A549 (cell line): ENCODE measurements around the gene TAF4. TPM values are rescaled to one million over a fixed set of nuclear protein-coding genes. Genes with fewer than 3 reads are reported as not detected.

Source experiments
- ATAC-seq, 2 experiments: fragments of 200-7000 bp in 1 of 2; fragments of >200 bp in 1 of 2; cut with Nextera tagmentation in 1 of 2; cut with Tn5 transposase in 1 of 2; 3 replicates each; pipeline versions ENCODE4 v1.8.0 to v1.9.1; 2018 to 2020; ENCODE audit warnings: mild to moderate bottlenecking in 1 of 2, moderate library complexity in 1 of 2
- CTCF ChIA-PET: fragments of 300-600 bp; sonication (Branson Sonifier 250); formaldehyde crosslinking; extraction: SDS; loops from one replicate; lab custom pipeline; 2021; ENCODE audit warnings: antibody characterized with exemption, inconsistent platforms; lab: Yijun Ruan, JAX
- POLR2A ChIA-PET: fragments of 350-600 bp; formaldehyde crosslinking; extraction: SDS; loops from one replicate; lab custom pipeline; 2021; ENCODE audit warnings: antibody characterized with exemption, inconsistent platforms; lab: Yijun Ruan, JAX
- DNase-seq, 2 experiments: peaks; one replicate each; pipeline versions ENCODE4 v3.0.0 to v3.0.0-alpha.2; 2011 to 2016; ENCODE audit warnings: low read depth in 1 of 2, low spot score in 1 of 2
- FAIRE-seq: peaks from 2 replicates; lab custom pipeline; 2011; peaks lifted over from hg19 to GRCh38; lab: Jason Lieb, UNC
- H3K27ac ChIP-seq, 2 experiments: fragments of >200 bp; sonication (Bioruptor Twin); formaldehyde crosslinking; 3 replicates each; pipeline ENCODE4 v1.5.1; 2016 to 2017
- H3K4me1 ChIP-seq: fragments of >200 bp; sonication (Bioruptor Twin); formaldehyde crosslinking; 3 replicates; pipeline ENCODE4 v1.6.1; 2016
- H3K4me2 ChIP-seq: fragments of >200 bp; sonication (Bioruptor Twin); formaldehyde crosslinking; 3 replicates; pipeline ENCODE4 v1.6.1; 2016
- H3K4me3 ChIP-seq: fragments of >200 bp; sonication (Bioruptor Twin); formaldehyde crosslinking; 3 replicates; pipeline ENCODE4 v1.5.1; 2016
- H3K9me3 ChIP-seq: fragments of >200 bp; sonication (Bioruptor Twin); formaldehyde crosslinking; 3 replicates; pipeline ENCODE4 v1.6.1; 2016
- ATOH8 ChIP-seq: fragments of 250-450 bp; sonication (Bioruptor Pico); IDR thresholded peaks from 2 replicates; pipeline ENCODE4 v1.5.0; 2020; ENCODE audit warnings: low read depth, mild to moderate bottlenecking, moderate library complexity
- BCL3 ChIP-seq: fragments of >200 bp; sonication (Bioruptor Twin); formaldehyde crosslinking; IDR thresholded peaks from 3 replicates; pipeline ENCODE4 v1.6.1; 2016
- BHLHE40 ChIP-seq: IDR thresholded peaks from 2 replicates; pipeline ENCODE4 v1.6.1; 2012; ENCODE audit warnings: low read depth, low read length, inconsistent platforms
- EP300 ChIP-seq, 2 experiments: fragments of >200 bp; sonication (Bioruptor Twin); formaldehyde crosslinking; IDR thresholded peaks; 2 replicates in 1 of 2; 3 replicates in 1 of 2; pipeline ENCODE4 v1.6.1; 2016 to 2017
- FOXS1 ChIP-seq: fragments of 250-450 bp; sonication (Bioruptor Pico); IDR thresholded peaks from 2 replicates; pipeline ENCODE4 v1.5.0; 2020; ENCODE audit warnings: mild to moderate bottlenecking, moderate library complexity
- HEYL ChIP-seq: fragments of 250-450 bp; sonication (Bioruptor Pico); IDR thresholded peaks from 2 replicates; pipeline ENCODE4 v1.8.0; 2021; ENCODE audit warnings: mild to moderate bottlenecking, moderate library complexity
- HMGXB4 ChIP-seq: fragments of 250-450 bp; sonication (Bioruptor Pico); IDR thresholded peaks from 2 replicates; pipeline ENCODE4 v1.5.0; 2021; ENCODE audit warnings: mild to moderate bottlenecking, moderate library complexity, borderline replicate concordance
- JUN ChIP-seq, 2 experiments: fragments of >200 bp; sonication (Bioruptor Twin); formaldehyde crosslinking; IDR thresholded peaks; 2 replicates in 1 of 2; 3 replicates in 1 of 2; pipeline ENCODE4 v1.6.1; 2016 to 2017
- NR3C1 ChIP-seq: fragments of >200 bp; sonication (Bioruptor Twin); formaldehyde crosslinking; IDR thresholded peaks from 3 replicates; pipeline ENCODE4 v1.6.1; 2017
- PHF8 ChIP-seq: fragments of 200-600 bp; sonication (generic); IDR thresholded peaks from 2 replicates; pipeline ENCODE4 v1.6.1; 2016; ENCODE audit warnings: low read depth, mild to moderate bottlenecking, antibody characterized with exemption, moderate library complexity, borderline replicate concordance
- RAD21 ChIP-seq, 2 experiments: fragments of >200 bp in 1 of 2; sonication (Bioruptor Twin) in 1 of 2; formaldehyde crosslinking in 1 of 2; IDR thresholded peaks in 1 of 2; conservative IDR thresholded peaks in 1 of 2; 2 replicates in 1 of 2; 3 replicates in 1 of 2; pipeline ENCODE4 v1.6.1; 2012 to 2018; ENCODE audit warnings: inconsistent platforms in 1 of 2
- RCOR1 ChIP-seq: fragments of 150-350 bp; IDR thresholded peaks from 2 replicates; pipeline ENCODE4 v1.6.1; 2014; ENCODE audit warnings: antibody characterized with exemption, low read length, low read depth
- RNF2 ChIP-seq: fragments of 200-600 bp; sonication (generic); IDR thresholded peaks from 2 replicates; pipeline ENCODE4 v1.6.1; 2016; ENCODE audit warnings: low read depth, mild to moderate bottlenecking, antibody characterized with exemption, moderate library complexity, borderline replicate concordance
- TFCP2L1 ChIP-seq: fragments of 250-450 bp; sonication (Bioruptor Pico); IDR thresholded peaks from 2 replicates; pipeline ENCODE4 v1.5.0; 2021; ENCODE audit warnings: mild to moderate bottlenecking
- USF2 ChIP-seq: fragments of 450-650 bp; IDR thresholded peaks from 2 replicates; pipeline ENCODE4 v1.6.1; 2014; ENCODE audit warnings: antibody characterized with exemption
- ZC3H11A ChIP-seq: fragments of 450-650 bp; IDR thresholded peaks from 2 replicates; pipeline ENCODE4 v1.6.1; 2014; ENCODE audit warnings: antibody characterized with exemption, mild to moderate bottlenecking
- WGBS: methylation state at CpG from one replicate; pipeline ENCODE4 v1.1.6; 2017; ENCODE audit errors: missing lambda C conversion rate; 5-methylcytosine and 5-hydroxymethylcytosine counted together
- polyA plus RNA-seq, 4 experiments: library from polyadenylated mRNA; depleted of rRNA in 3 of 4; stranded (reverse); fragments of >200 nt; fragmentation: RNase III in 1 of 4; extraction: RNeasy Plus Mini Kit Qiagen cat#74134 plus additional on column Dnase treatment in 1 of 4; gene quantifications; 2 replicates in 3 of 4; 3 replicates in 1 of 4; pipeline ENCODE4 v1.2.3, GENCODE V29; 2011 to 2017

TAF4 gene
- polyA plus RNA-seq, 2 of the 4 experiments (the other 2 are of a cell fraction): 6.1 to 11.0 TPM

- no peak overlapping the region for H3K27ac ChIP-seq
- WGBS: 72% methylated on average over 13 of the region's 14 CpGs
- CTCF ChIA-PET: no interaction called here
Measured at GRCh38 chr20:61931476-61932198, 134.0 kb downstream of the TAF4 start.

GRCh38 chr20:61930776-61931475 lies 134.8 kb downstream of the TAF4 start:
- Histone ChIP-seq H3K4me3 (no peak overlapping the region), H3K27ac (no peak overlapping the region), H3K4me2 (no peak overlapping the region), H3K9me3 (no peaks in the 10 kb centered on the region), H3K4me1 (no peaks in the 10 kb centered on the region)
- WGBS: 84% methylated on average over 26 of the region's 28 CpGs
- POLR2A ChIA-PET: no interaction called here
- no peak for ATAC-seq
- no peak for DNase-seq
- CTCF ChIA-PET: no interaction called here
- no peak for TF ChIP-seq RNF2
- TF ChIP-seq TFCP2L1: no peak
- TF ChIP-seq FOXS1 (CRISPR knock-in tag): no peak
- no peak for TF ChIP-seq PHF8
- TF ChIP-seq EP300 (IDR thresholded peaks at IDR 0.05): no peak
- no peak for TF ChIP-seq ZC3H11A
- no peak for TF ChIP-seq RCOR1
- TF ChIP-seq BCL3: no peak
- no peak for TF ChIP-seq JUN (IDR thresholded peaks at IDR 0.05)
- no peak for TF ChIP-seq RAD21 (conservative IDR thresholded peaks at IDR 0.05 in 1 of 2, IDR thresholded peaks at IDR 0.05 in 1 of 2)
- TF ChIP-seq HEYL (CRISPR knock-in tag): no peak
- no peak for TF ChIP-seq BHLHE40
- no peak for TF ChIP-seq HMGXB4
- TF ChIP-seq NR3C1: no peak
- FAIRE-seq: no peak

More at GRCh38 chr20:61931476-61932198, 134.0 kb downstream of the TAF4 start:
- no peak for TF ChIP-seq EP300 (IDR thresholded peaks at IDR 0.05)
- TF ChIP-seq TFCP2L1: no peak
- TF ChIP-seq BCL3: no peak
- TF ChIP-seq USF2: no peak
- TF ChIP-seq ATOH8 (CRISPR knock-in tag): no peak
- Histone ChIP-seq H3K4me3 (no peak overlapping the region), H3K4me2 (no peak overlapping the region), H3K4me1 (no peaks in the 10 kb centered on the region), H3K9me3 (no peaks in the 10 kb centered on the region)
- POLR2A ChIA-PET: no interaction called here
- DNase-seq (no peak), ATAC-seq (no peak), FAIRE-seq (no peak)
